C4-2B (cell line): Measurements from ENCODE around the gene SENP5.

Source experiments
- ZFX ChIP-seq: fragments of 450-650 bp; IDR thresholded peaks from 2 replicates; pipeline ENCODE4 v1.6.1; 2017
- TF ChIP-seq, protein P1 (sequence below): fragments of 450-650 bp; conservative IDR thresholded peaks from 2 replicates; pipeline ENCODE4 v1.5.1; 2017; ENCODE audit warnings: mild to moderate bottlenecking

DNA sequence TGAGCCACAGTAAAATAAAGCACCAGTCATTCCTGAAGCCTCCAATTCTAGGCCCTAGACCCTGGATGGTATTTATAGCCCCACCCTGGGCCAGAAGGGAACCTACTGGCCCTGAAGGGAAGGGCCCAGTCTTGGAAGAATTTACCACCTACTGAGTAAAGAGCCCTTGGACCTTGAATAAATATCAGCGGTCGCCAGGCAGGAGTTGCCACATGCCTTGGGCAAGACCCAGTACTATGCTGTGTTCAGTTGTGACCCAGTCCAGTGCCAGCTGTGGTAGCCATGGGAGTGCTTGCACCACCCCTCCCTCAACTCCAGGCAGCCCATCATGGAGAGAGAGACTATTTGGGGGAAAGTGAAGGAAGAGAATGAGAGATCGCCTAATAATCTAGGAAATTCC, 47.7 kb downstream of the SENP5 start:
- TF ChIP-seq, protein P1, sequence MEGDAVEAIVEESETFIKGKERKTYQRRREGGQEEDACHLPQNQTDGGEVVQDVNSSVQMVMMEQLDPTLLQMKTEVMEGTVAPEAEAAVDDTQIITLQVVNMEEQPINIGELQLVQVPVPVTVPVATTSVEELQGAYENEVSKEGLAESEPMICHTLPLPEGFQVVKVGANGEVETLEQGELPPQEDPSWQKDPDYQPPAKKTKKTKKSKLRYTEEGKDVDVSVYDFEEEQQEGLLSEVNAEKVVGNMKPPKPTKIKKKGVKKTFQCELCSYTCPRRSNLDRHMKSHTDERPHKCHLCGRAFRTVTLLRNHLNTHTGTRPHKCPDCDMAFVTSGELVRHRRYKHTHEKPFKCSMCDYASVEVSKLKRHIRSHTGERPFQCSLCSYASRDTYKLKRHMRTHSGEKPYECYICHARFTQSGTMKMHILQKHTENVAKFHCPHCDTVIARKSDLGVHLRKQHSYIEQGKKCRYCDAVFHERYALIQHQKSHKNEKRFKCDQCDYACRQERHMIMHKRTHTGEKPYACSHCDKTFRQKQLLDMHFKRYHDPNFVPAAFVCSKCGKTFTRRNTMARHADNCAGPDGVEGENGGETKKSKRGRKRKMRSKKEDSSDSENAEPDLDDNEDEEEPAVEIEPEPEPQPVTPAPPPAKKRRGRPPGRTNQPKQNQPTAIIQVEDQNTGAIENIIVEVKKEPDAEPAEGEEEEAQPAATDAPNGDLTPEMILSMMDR = no peak
- no peak for TF ChIP-seq ZFX
